Parathyroid adenoma (tissue), 2 donors: ENCODE measurements around the gene PLAAT4.

Source experiments
- H2AFZ ChIP-seq: fragments of 300-600 bp; sonication (generic); one replicate; pipeline ENCODE4 v1.7.0; 2017; ENCODE audit warnings: antibody characterized with exemption, mild to moderate bottlenecking
- H3K27ac ChIP-seq: fragments of 300-600 bp; sonication (generic); one replicate; pipeline ENCODE4 v1.7.0; 2017
- H3K27me3 ChIP-seq: fragments of 300-600 bp; sonication (generic); one replicate; pipeline ENCODE4 v1.7.0; 2017; ENCODE audit warnings: low read length; ENCODE audit not compliant: control insufficient read depth, insufficient read depth
- H3K36me3 ChIP-seq: fragments of 300-600 bp; sonication (generic); one replicate; pipeline ENCODE4 v1.7.0; 2017; ENCODE audit warnings: low read length; ENCODE audit not compliant: control insufficient read depth, insufficient read depth
- H3K4me1 ChIP-seq: fragments of 300-600 bp; sonication (generic); one replicate; pipeline ENCODE4 v1.7.0; 2017; ENCODE audit warnings: control low read depth
- H3K4me2 ChIP-seq: fragments of 300-600 bp; sonication (generic); one replicate; pipeline ENCODE4 v1.7.0; 2017; ENCODE audit warnings: low read length
- H3K4me3 ChIP-seq: fragments of 300-600 bp; sonication (generic); one replicate; pipeline ENCODE4 v1.7.0; 2017; ENCODE audit warnings: low read depth, low read length
- H3K79me2 ChIP-seq: fragments of 300-600 bp; sonication (generic); one replicate; pipeline ENCODE4 v1.7.0; 2017; ENCODE audit warnings: control low read depth
- H3K9ac ChIP-seq: fragments of 300-600 bp; sonication (generic); one replicate; pipeline ENCODE4 v1.7.0; 2017; ENCODE audit warnings: mild to moderate bottlenecking
- H3K9me3 ChIP-seq: fragments of 300-600 bp; sonication (generic); one replicate; pipeline ENCODE4 v1.7.0; 2017; ENCODE audit warnings: low read length; ENCODE audit not compliant: control insufficient read depth
- TF ChIP-seq, protein P1 (sequence below): fragments of 300-600 bp; sonication (generic); IDR thresholded peaks from one replicate; pipeline ENCODE4 v1.7.0; 2017; ENCODE audit warnings: antibody characterized with exemption, mild to moderate bottlenecking
- donor health status: primary hyperparathyroidism.

PLAAT4 gene

DNA sequence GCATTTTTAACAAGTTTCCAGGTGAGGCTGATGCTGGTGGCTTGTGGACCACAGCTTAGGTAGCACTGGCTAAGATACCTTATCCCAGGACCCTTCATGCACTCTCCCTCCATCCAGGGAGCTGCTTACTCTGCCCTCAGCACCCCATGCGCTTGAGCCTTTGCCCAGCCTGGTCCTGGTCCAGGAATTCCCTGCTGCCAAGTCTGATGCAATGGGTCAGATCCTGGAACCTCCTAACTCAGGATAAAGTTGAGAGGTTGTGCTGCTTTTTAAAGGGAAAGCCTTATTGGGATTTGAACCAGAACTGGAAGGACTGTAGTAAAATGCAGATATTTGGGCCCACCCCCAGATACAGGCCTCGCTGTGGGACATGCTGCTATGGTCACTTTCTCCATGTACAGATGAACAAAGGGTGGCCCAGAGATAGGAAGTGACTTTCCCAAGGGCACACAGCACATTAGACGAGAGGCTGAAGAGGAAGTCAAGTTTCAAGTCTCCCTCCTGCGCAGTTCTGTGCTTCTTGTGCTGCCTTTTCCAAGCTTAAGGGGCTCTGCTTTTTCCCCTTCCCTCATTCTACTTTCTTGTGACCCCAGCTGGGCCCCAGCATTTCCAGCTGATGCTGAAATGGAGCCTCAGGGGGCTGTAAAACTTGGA, 31.5 kb upstream of the PLAAT4 start:
- Histone ChIP-seq H3K36me3 (no peaks in the 10 kb centered on the region), H3K4me2 (no peak overlapping the region), H3K27me3 (no peaks in the 10 kb centered on the region), H3K9ac (no peak overlapping the region), H3K4me3 (no peak overlapping the region), H3K79me2 (no peaks in the 10 kb centered on the region), H2AFZ (no peak overlapping the region), H3K9me3 (no peaks in the 10 kb centered on the region), H3K27ac (no peak overlapping the region), H3K4me1 (no peaks in the 10 kb centered on the region)
- TF ChIP-seq, protein P1, sequence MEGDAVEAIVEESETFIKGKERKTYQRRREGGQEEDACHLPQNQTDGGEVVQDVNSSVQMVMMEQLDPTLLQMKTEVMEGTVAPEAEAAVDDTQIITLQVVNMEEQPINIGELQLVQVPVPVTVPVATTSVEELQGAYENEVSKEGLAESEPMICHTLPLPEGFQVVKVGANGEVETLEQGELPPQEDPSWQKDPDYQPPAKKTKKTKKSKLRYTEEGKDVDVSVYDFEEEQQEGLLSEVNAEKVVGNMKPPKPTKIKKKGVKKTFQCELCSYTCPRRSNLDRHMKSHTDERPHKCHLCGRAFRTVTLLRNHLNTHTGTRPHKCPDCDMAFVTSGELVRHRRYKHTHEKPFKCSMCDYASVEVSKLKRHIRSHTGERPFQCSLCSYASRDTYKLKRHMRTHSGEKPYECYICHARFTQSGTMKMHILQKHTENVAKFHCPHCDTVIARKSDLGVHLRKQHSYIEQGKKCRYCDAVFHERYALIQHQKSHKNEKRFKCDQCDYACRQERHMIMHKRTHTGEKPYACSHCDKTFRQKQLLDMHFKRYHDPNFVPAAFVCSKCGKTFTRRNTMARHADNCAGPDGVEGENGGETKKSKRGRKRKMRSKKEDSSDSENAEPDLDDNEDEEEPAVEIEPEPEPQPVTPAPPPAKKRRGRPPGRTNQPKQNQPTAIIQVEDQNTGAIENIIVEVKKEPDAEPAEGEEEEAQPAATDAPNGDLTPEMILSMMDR: no peak

DNA sequence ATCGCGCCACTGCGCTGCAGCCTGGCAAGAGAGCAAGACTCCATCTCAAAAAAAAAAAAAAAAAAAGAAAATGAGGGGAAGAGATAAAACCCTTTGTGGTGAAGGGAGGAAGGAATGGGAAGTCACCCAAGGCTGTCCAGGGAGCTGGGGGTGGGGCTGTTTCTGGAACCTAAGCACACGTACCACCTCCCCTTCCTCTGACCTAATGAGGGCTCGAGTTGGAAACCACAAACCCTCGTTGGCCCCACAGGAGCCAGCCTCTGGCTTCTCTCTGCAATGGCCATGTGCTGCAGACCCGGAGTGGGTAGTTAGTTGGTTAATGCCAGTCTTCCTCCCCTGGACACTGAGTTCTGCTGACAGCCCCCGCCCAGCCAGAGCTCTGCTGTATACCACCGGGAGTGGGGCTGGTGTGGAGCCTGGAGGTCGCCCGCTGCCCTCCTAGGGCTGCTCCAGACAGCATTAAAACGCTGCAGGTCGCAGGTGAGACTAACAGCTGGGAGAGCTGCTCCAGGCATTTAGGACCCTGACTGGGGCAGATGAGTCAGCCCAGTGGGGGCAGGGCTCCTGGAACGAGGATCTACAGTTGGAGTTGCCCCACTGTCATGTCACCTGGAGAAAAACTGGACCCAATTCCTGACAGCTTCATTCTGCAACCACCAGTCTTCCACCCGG, 30.6 kb upstream of the PLAAT4 start, which contains the start of gene LGALS12:
Gene LGALS12, plus strand, starts transcription at position 228 of the 672 bp plus-strand sequence. Its CDS starts 375 bp downstream, at position 603.
- no peaks in the 10 kb centered on the region for H3K36me3 ChIP-seq
- H2AFZ ChIP-seq: no peak within 1 kb of the TSS
- no peaks in the 10 kb centered on the region for H3K4me1 ChIP-seq
- H3K9ac ChIP-seq: no peak within 1 kb of the TSS
- H3K4me3 ChIP-seq: no peak within 1 kb of the TSS
- no peaks in the 10 kb centered on the region for H3K27me3 ChIP-seq
- TF ChIP-seq, protein P1: no peak
- no peak within 1 kb of the TSS for H3K4me2 ChIP-seq
- no peaks in the 10 kb centered on the region for H3K79me2 ChIP-seq
- H3K9me3 ChIP-seq: no peaks in the 10 kb centered on the region
- H3K27ac ChIP-seq: no peak within 1 kb of the TSS

DNA sequence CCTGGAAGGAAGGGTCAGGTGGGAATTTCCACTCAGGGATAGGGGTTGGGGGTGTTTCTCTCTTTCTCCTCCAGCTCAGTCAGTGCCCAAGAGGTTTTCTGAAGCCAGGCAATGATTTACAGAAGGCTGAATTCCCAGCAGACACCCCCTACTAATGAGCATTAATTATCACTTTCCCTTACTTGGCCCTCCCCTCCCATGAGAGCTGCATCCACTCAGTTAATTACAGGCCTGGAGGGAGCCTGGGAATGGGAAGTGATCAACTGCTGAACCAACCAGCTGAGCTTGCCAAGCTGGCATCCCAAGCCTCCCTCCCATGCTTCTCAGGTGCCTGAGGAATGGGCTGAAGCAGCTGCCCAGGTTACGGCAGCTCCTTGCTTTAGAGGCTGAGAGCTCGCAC, 29.7 kb upstream of the PLAAT4 start:
- Histone ChIP-seq H3K4me2 (no peak overlapping the region), H2AFZ (no peak overlapping the region), H3K27me3 (no peaks in the 10 kb centered on the region), H3K79me2 (no peaks in the 10 kb centered on the region), H3K9me3 (no peaks in the 10 kb centered on the region), H3K4me1 (no peaks in the 10 kb centered on the region), H3K27ac (no peak overlapping the region), H3K9ac (no peak overlapping the region), H3K36me3 (no peaks in the 10 kb centered on the region), H3K4me3 (no peak overlapping the region)
- TF ChIP-seq, protein P1: no peak

DNA sequence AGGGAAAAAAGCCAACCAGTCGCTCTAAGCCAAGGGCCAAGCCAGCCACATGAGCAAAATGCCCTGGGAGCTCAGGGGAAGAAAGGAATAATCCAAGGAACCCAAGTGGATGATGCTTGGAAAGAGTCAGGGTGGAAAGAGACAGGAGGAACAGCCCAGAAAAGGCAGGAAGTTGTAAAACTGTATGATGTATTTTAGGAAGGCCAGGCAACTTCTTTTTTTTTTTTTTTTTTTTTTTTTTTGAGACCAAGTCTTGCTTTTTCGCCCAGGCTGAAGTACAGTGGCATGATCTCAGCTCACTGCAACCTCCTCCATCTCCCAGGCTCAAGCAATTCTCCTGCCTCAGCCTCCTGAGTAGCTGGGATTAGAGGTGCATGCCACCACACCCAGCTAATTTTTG, 29.1 kb upstream of the PLAAT4 start:
- Histone ChIP-seq H3K4me2 (no peak overlapping the region), H2AFZ (no peak overlapping the region), H3K4me1 (no peaks in the 10 kb centered on the region), H3K27ac (no peak overlapping the region), H3K9me3 (no peaks in the 10 kb centered on the region), H3K9ac (no peak overlapping the region), H3K4me3 (no peak overlapping the region), H3K27me3 (no peaks in the 10 kb centered on the region), H3K79me2 (no peaks in the 10 kb centered on the region), H3K36me3 (no peaks in the 10 kb centered on the region)
- TF ChIP-seq, protein P1: no peak
